Prostate gland (tissue), 2 donors: ENCODE measurements around the gene OIP5. TPM values are rescaled to one million over a fixed set of nuclear protein-coding genes. Genes with fewer than 3 reads are reported as not detected.
"Not testable (repeated sequence)": the region's sequence is repeated elsewhere in the genome, so short reads cannot be mapped to it uniquely, and the experiment has no call there.

Source experiments
- DNase-seq: peaks from one replicate; pipeline ENCODE4 v3.0.0-alpha.2; 2019; ENCODE audit warnings: low spot score
- H3K27ac ChIP-seq, 2 donors: fragments of 200-600 bp; sonication (generic); 2 replicates each; pipeline ENCODE4 v1.5.1; 2017 to 2019
- H3K27me3 ChIP-seq: fragments of 200-600 bp; sonication (generic); replicated peaks from 2 replicates; pipeline ENCODE4 v1.5.1; 2019; ENCODE audit not compliant: insufficient read depth
- H3K36me3 ChIP-seq, 2 donors: fragments of 200-600 bp; sonication (generic); 1 replicate in 1 of 2; 2 replicates in 1 of 2; pipeline versions ENCODE4 v1.5.1 to v1.8.1; 2017 to 2019
- H3K4me1 ChIP-seq: fragments of 200-600 bp; sonication (generic); replicated peaks from 2 replicates; pipeline ENCODE4 v1.5.1; 2019
- H3K4me3 ChIP-seq, 2 donors: fragments of 200-600 bp; sonication (generic); 2 replicates each; pipeline ENCODE4 v1.5.1; 2017 to 2019
- H3K9me3 ChIP-seq: fragments of 200-600 bp; sonication (generic); 2 replicates; pipeline ENCODE4 v1.5.1; 2017
- CTCF ChIP-seq, 4 experiments: fragments of 200-600 bp in 2 of 4; fragments of 450-650 bp in 2 of 4; sonication (generic) in 2 of 4; IDR thresholded peaks; 1 replicate in 3 of 4; 2 replicates in 1 of 4; pipeline ENCODE4 v1.5.1; 2016 to 2019; ENCODE audit warnings: antibody characterized with exemption in 4 of 4, mild to moderate bottlenecking in 2 of 4, moderate library complexity in 2 of 4
- POLR2A ChIP-seq: fragments of 450-650 bp; IDR thresholded peaks from one replicate; pipeline ENCODE4 v1.6.1; 2016; ENCODE audit warnings: antibody characterized with exemption, mild to moderate bottlenecking
- POLR2AphosphoS5 ChIP-seq: sonication (generic); formaldehyde crosslinking; IDR thresholded peaks from one replicate; pipeline ENCODE4 v1.6.1; 2017; ENCODE audit warnings: antibody characterized with exemption
- WGBS: methylation state at CpG from one replicate; pipeline ENCODE4 v1.1.5; 2018; 5-methylcytosine and 5-hydroxymethylcytosine counted together
- intact Hi-C: fragments of 100-400 bp; cut with DNase I; formaldehyde crosslinking; loops from one replicate; pipeline ENCODE4 v1.14.2; 2022
- total RNA-seq, 2 donors: library from RNA; depleted of rRNA; stranded (reverse); fragments of >200 nt; gene quantifications; one replicate each; pipeline ENCODE4 v1.1.0, GENCODE V29; 2016

The OIP5 gene
- total RNA-seq, 2 donors from 2014 or later: 1.1 to 4.6 TPM

- Histone ChIP-seq H3K4me3 (no peak overlapping the region), H3K36me3 (no peaks in the 10 kb centered on the region), H3K9me3 (no peaks in the 10 kb centered on the region), H3K27ac (no peak overlapping the region), H3K4me1 (no peaks in the 10 kb centered on the region), H3K27me3 (no peaks in the 10 kb centered on the region)
- DNase-seq: no peak
- TF ChIP-seq POLR2A: no peak
- TF ChIP-seq POLR2AphosphoS5: no peak
- TF ChIP-seq CTCF (IDR thresholded peaks at IDR 0.05): no peak
- 84% methylated on average over 2 of the region's 2 CpGs for WGBS
- intact Hi-C loops: no loop called here
Measured at GRCh38 chr15:41309226-41309905, 23.0 kb downstream of the OIP5 start.

GRCh38 chr15:41307679-41308078, 24.7 kb downstream of the OIP5 start:
- Histone ChIP-seq H3K27me3 (no peaks in the 10 kb centered on the region), H3K9me3 (no peaks in the 10 kb centered on the region), H3K36me3 (no peaks in the 10 kb centered on the region), H3K4me1 (no peaks in the 10 kb centered on the region), H3K27ac (no peak overlapping the region), H3K4me3 (no peak overlapping the region)
- intact Hi-C loops: no loop called here
- WGBS: 83% methylated on average over 4 of the region's 5 CpGs
- no peak for DNase-seq
- TF ChIP-seq POLR2A: no peak
- no peak for TF ChIP-seq POLR2AphosphoS5
- TF ChIP-seq CTCF (IDR thresholded peaks at IDR 0.05): no peak

- no peak for TF ChIP-seq POLR2AphosphoS5
Measured at GRCh38 chr15:41304149-41304770, 28.1 kb downstream of the OIP5 start.

GRCh38 chr15:41301587-41301986, 30.8 kb downstream of the OIP5 start:
- no peak overlapping the region for H3K27ac ChIP-seq
- 94% methylated on average over 1 of the region's 1 CpG for WGBS
- H3K4me1 ChIP-seq: no peaks in the 10 kb centered on the region
- H3K4me3 ChIP-seq: no peak overlapping the region
- intact Hi-C loops: no loop called here
- no peaks in the 10 kb centered on the region for H3K27me3 ChIP-seq
- no peak for TF ChIP-seq CTCF (IDR thresholded peaks at IDR 0.05)
- TF ChIP-seq POLR2AphosphoS5: no peak
- no peak for TF ChIP-seq POLR2A
- no peaks in the 10 kb centered on the region for H3K9me3 ChIP-seq
- DNase-seq: no peak
- H3K36me3 ChIP-seq: peaks cover 0 to 5% of the 10 kb centered on the region in 2 donors

More at GRCh38 chr15:41304149-41304770, 28.1 kb downstream of the OIP5 start:
- no peaks in the 10 kb centered on the region for H3K4me1 ChIP-seq
- WGBS: 88% methylated on average over 3 of the region's 3 CpGs
- H3K27ac ChIP-seq: no peak overlapping the region
- intact Hi-C loops: no loop called here
- H3K36me3 ChIP-seq: no peaks in the 10 kb centered on the region
- no peaks in the 10 kb centered on the region for H3K27me3 ChIP-seq
- no peak overlapping the region for H3K4me3 ChIP-seq
- no peaks in the 10 kb centered on the region for H3K9me3 ChIP-seq
- DNase-seq: no peak

- intact Hi-C loops, H3K4me3 ChIP-seq: not testable (repeated sequence)
Measured at GRCh38 chr15:41301139-41301538, 31.3 kb downstream of the OIP5 start.

GRCh38 chr15:41292521-41292920, 39.9 kb downstream of the OIP5 start:
- 44% methylated on average over 1 of the region's 1 CpG for WGBS
- H3K36me3 ChIP-seq: peaks cover 0 to 5% of the 10 kb centered on the region in 2 donors
- no peaks in the 10 kb centered on the region for H3K4me1 ChIP-seq
- TF ChIP-seq POLR2AphosphoS5: no peak
- TF ChIP-seq CTCF (IDR thresholded peaks at IDR 0.05): no peak
- no peak for TF ChIP-seq POLR2A
- no peak overlapping the region for H3K4me3 ChIP-seq
- H3K9me3 ChIP-seq: no peaks in the 10 kb centered on the region
- no peak for DNase-seq
- H3K27ac ChIP-seq: no peak overlapping the region
- intact Hi-C loops: no loop called here
- no peaks in the 10 kb centered on the region for H3K27me3 ChIP-seq

More at GRCh38 chr15:41301139-41301538, 31.3 kb downstream of the OIP5 start:
- H3K36me3 ChIP-seq, H3K9me3 ChIP-seq, H3K27ac ChIP-seq, H3K27me3 ChIP-seq, DNase-seq, H3K4me1 ChIP-seq: not testable (repeated sequence)
- WGBS: 100% methylated on average over 2 of the region's 2 CpGs
